H9 (cell line): Measurements from ENCODE around the gene NSD1. TPM values are rescaled to one million over a fixed set of nuclear protein-coding genes. Genes with fewer than 3 reads are reported as not detected.

Experiments used
- DNase-seq: peaks from one replicate; pipeline ENCODE4 v3.0.0-alpha.2; 2017
- H2AFZ ChIP-seq: one replicate; pipeline ENCODE4 v1.6.1; 2013; ENCODE audit warnings: mild to moderate bottlenecking, low read length, control low read depth, moderate library complexity
- H2AK5ac ChIP-seq: 2 replicates; pipeline ENCODE4 v1.6.1; 2013; ENCODE audit warnings: low read length, control low read depth, mixed read lengths; ENCODE audit not compliant: insufficient read length
- H2BK120ac ChIP-seq: one replicate; pipeline ENCODE4 v1.6.1; 2013; ENCODE audit warnings: low read depth, mild to moderate bottlenecking, low read length, control low read depth, inconsistent platforms; ENCODE audit not compliant: poor library complexity, severe bottlenecking
- H2BK12ac ChIP-seq: 2 replicates; pipeline ENCODE4 v1.6.1; 2013; ENCODE audit warnings: low read length, control low read depth, mixed read lengths, low read depth; ENCODE audit not compliant: insufficient read length
- H2BK15ac ChIP-seq: 2 replicates; pipeline ENCODE4 v1.6.1; 2013; ENCODE audit warnings: low read depth, low read length, control low read depth
- H2BK20ac ChIP-seq: one replicate; pipeline ENCODE4 v1.6.1; 2013; ENCODE audit warnings: low read depth, mild to moderate bottlenecking, low read length, control low read depth, inconsistent platforms; ENCODE audit not compliant: poor library complexity, severe bottlenecking
- H2BK5ac ChIP-seq: 2 replicates; pipeline ENCODE4 v1.6.1; 2013; ENCODE audit warnings: low read length, control low read depth, mixed read lengths; ENCODE audit not compliant: insufficient read length
- H3K14ac ChIP-seq: 2 replicates; pipeline ENCODE4 v1.6.1; 2013; ENCODE audit warnings: low read length, control low read depth; ENCODE audit not compliant: insufficient read depth
- H3K18ac ChIP-seq: 2 replicates; pipeline ENCODE4 v1.6.1; 2013; ENCODE audit warnings: low read depth, mild to moderate bottlenecking, mixed read lengths, low read length, control low read depth; ENCODE audit not compliant: insufficient read length
- H3K23ac ChIP-seq: 2 replicates; pipeline ENCODE4 v1.6.1; 2013; ENCODE audit warnings: low read length, control low read depth, mixed read lengths, low read depth; ENCODE audit not compliant: insufficient read length
- H3K23me2 ChIP-seq: 2 replicates; pipeline ENCODE4 v1.6.1; 2013; ENCODE audit warnings: low read depth, mild to moderate bottlenecking, mixed read lengths, low read length, control low read depth; ENCODE audit not compliant: insufficient read length, poor library complexity, severe bottlenecking
- H3K27ac ChIP-seq: 2 replicates; pipeline ENCODE4 v1.5.1; 2013; ENCODE audit warnings: low read length, control low read depth, mixed read lengths, low read depth; ENCODE audit not compliant: insufficient read length
- H3K27me3 ChIP-seq: 2 replicates; pipeline ENCODE4 v1.6.1; 2013; ENCODE audit warnings: low read length, control low read depth, inconsistent platforms; ENCODE audit not compliant: insufficient read depth
- H3K4ac ChIP-seq: 2 replicates; pipeline ENCODE4 v1.6.1; 2013; ENCODE audit warnings: low read depth, mild to moderate bottlenecking, control low read depth, inconsistent platforms, low read length, moderate library complexity
- H3K4me1 ChIP-seq: 2 replicates; pipeline ENCODE4 v1.6.1; 2013; ENCODE audit warnings: low read length, control low read depth, inconsistent platforms; ENCODE audit not compliant: insufficient read depth
- H3K4me2 ChIP-seq: 2 replicates; pipeline ENCODE4 v1.6.1; 2013; ENCODE audit warnings: low read length, control low read depth, mixed read lengths; ENCODE audit not compliant: insufficient read length, insufficient read depth
- H3K56ac ChIP-seq: 2 replicates; pipeline ENCODE4 v1.6.1; 2013; ENCODE audit warnings: low read depth, mild to moderate bottlenecking, mixed read lengths, low read length, control low read depth; ENCODE audit not compliant: insufficient read length
- H3K79me1 ChIP-seq: 2 replicates; pipeline ENCODE4 v1.6.1; 2013; ENCODE audit warnings: low read depth, mild to moderate bottlenecking, moderate library complexity, low read length, control low read depth, inconsistent platforms; ENCODE audit not compliant: insufficient read depth, poor library complexity, severe bottlenecking
- H3K79me2 ChIP-seq: 2 replicates; pipeline ENCODE4 v1.6.1; 2013; ENCODE audit warnings: low read length, control low read depth, inconsistent platforms; ENCODE audit not compliant: insufficient read depth
- H3K9ac ChIP-seq: 2 replicates; pipeline ENCODE4 v1.6.1; 2013; ENCODE audit warnings: low read length, control low read depth, mixed read lengths; ENCODE audit not compliant: insufficient read length; ENCODE audit errors: extremely low read depth
- H3K9me3 ChIP-seq: one replicate; pipeline ENCODE4 v1.6.1; 2013; ENCODE audit warnings: low read depth, low read length, inconsistent platforms; ENCODE audit not compliant: control insufficient read depth
- H3T11ph ChIP-seq: one replicate; pipeline ENCODE4 v1.6.1; 2013; ENCODE audit warnings: mild to moderate bottlenecking, low read length, control low read depth, inconsistent platforms
- H4K20me1 ChIP-seq: one replicate; pipeline ENCODE4 v1.6.1; 2013; ENCODE audit not compliant: control insufficient read depth, insufficient read length, insufficient read depth
- H4K5ac ChIP-seq: 2 replicates; pipeline ENCODE4 v1.6.1; 2013; ENCODE audit warnings: low read depth, mild to moderate bottlenecking, mixed read lengths, low read length, control low read depth; ENCODE audit not compliant: insufficient read length
- H4K8ac ChIP-seq: replicated peaks from 2 replicates; pipeline ENCODE4 v1.6.1; 2013; ENCODE audit warnings: low read length, control low read depth, mixed read lengths, low read depth; ENCODE audit not compliant: insufficient read length
- H4K91ac ChIP-seq: 2 replicates; pipeline ENCODE4 v1.6.1; 2013; ENCODE audit warnings: low read depth, mild to moderate bottlenecking, moderate library complexity, mixed read lengths, low read length, control low read depth; ENCODE audit not compliant: insufficient read length
- H3K27ac Mint-ChIP-seq, 3 experiments: 2 replicates in 2 of 3; 3 replicates in 1 of 3; pipeline ENCODE4 v1.8.0; 2020 to 2021; ENCODE audit warnings: mixed read lengths in 3 of 3, mild to moderate bottlenecking in 1 of 3, moderate library complexity in 1 of 3
- H3K27me3 Mint-ChIP-seq: 2 replicates; pipeline ENCODE4 v1.8.0; 2021; ENCODE audit warnings: low read depth, mild to moderate bottlenecking, moderate library complexity, mixed read lengths
- H3K36me3 Mint-ChIP-seq, 3 experiments: 2 replicates in 2 of 3; 3 replicates in 1 of 3; pipeline ENCODE4 v1.8.0; 2020 to 2021; ENCODE audit warnings: low read depth in 3 of 3, mixed read lengths in 3 of 3; ENCODE audit not compliant: insufficient read depth in 1 of 3
- H3K4me1 Mint-ChIP-seq, 2 experiments: 2 replicates each; pipeline ENCODE4 v1.8.0; 2020; ENCODE audit warnings: mixed read lengths in 2 of 2
- H3K4me3 Mint-ChIP-seq, 2 experiments: 2 replicates in 1 of 2; 3 replicates in 1 of 2; pipeline ENCODE4 v1.8.0; 2020 to 2021; ENCODE audit warnings: mild to moderate bottlenecking in 2 of 2, mixed read lengths in 2 of 2, moderate library complexity in 1 of 2
- H3K9me3 Mint-ChIP-seq, 2 experiments: 2 replicates in 1 of 2; 3 replicates in 1 of 2; pipeline ENCODE4 v1.8.0; 2020; ENCODE audit warnings: mild to moderate bottlenecking in 2 of 2, mixed read lengths in 2 of 2, moderate library complexity in 1 of 2
- WGBS: extraction: QIAGEN DNeasy Blood & Tissue Kit; methylation state at CpG from one replicate; pipeline ENCODE4 v1.1.7; 2013; ENCODE audit warnings: missing lambda C conversion rate, low lambda C conversion rate, mixed read lengths; ENCODE audit not compliant: insufficient read length; ENCODE audit errors: extremely low coverage; 5-methylcytosine and 5-hydroxymethylcytosine counted together
- total RNA-seq: library from RNA; stranded (reverse); gene quantifications from 2 replicates; pipeline ENCODE4 v1.2.1, GENCODE V29; 2021
- TF ChIP-seq, protein P1 (sequence below): fragments of 200-600 bp; sonication (generic); conservative IDR thresholded peaks from 3 replicates; pipeline ENCODE4 v1.8.0; 2021; ENCODE audit warnings: antibody characterized with exemption, mild to moderate bottlenecking

NSD1 gene
- total RNA-seq, 1 experiment from 2014 or later = 213 TPM

DNA sequence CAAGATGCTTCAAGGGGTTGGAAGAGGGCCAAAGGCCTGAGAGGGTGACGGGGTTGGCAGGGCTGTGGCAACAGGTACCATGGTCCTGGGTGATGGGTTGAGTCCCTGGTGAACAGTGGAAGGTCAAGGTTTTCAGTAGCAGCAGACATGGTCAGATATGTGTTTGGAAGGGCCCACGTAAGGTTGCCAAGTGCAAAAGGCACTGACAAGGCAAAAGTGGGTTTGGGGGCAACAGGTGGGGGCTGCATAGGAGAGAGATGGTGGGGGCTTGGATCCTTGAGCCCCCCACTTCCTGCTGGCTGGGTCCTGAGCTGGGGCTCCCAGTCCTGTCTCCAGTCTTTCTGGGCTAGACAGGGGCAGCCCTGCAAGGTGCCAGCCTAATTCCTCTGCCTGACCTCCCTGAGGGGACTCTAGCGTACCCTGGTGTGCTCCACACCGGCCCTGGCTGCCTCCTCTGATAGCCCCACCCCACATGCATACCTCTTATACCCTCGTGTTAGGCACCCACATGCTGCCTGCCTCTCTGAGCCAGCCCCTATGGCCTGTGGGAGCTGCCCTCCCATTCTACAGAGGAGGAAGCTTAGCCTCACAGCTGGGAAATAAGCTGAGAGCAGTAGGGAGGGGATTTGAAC, 20.9 kb upstream of the NSD1 start:
- Histone ChIP-seq H3K18ac (no peak overlapping the region), H3K4me1 (no peaks in the 10 kb centered on the region), H3K4me2 (no peak overlapping the region), H3K27me3 (no peaks in the 10 kb centered on the region), H2AFZ (no peak overlapping the region), H2BK20ac (no peak overlapping the region), H2BK15ac (no peak overlapping the region), H3K9me3 (no peaks in the 10 kb centered on the region), H3K79me1 (no peaks in the 10 kb centered on the region), H3K4ac (no peak overlapping the region), H2BK120ac (no peak overlapping the region), H3K27ac (no peak overlapping the region), H4K5ac (no peak overlapping the region), H3K23me2 (no peaks in the 10 kb centered on the region), H3T11ph (no peak overlapping the region), H4K8ac (no peak overlapping the region), H2BK12ac (no peak overlapping the region), H3K9ac (no peak overlapping the region), H4K91ac (no peak overlapping the region), H3K14ac (no peak overlapping the region), H2AK5ac (no peak overlapping the region), H3K79me2 (no peaks in the 10 kb centered on the region), H3K56ac (no peak overlapping the region), H2BK5ac (no peak overlapping the region), H3K23ac (no peak overlapping the region), H4K20me1 (no peaks in the 10 kb centered on the region)
- TF ChIP-seq, protein P1, sequence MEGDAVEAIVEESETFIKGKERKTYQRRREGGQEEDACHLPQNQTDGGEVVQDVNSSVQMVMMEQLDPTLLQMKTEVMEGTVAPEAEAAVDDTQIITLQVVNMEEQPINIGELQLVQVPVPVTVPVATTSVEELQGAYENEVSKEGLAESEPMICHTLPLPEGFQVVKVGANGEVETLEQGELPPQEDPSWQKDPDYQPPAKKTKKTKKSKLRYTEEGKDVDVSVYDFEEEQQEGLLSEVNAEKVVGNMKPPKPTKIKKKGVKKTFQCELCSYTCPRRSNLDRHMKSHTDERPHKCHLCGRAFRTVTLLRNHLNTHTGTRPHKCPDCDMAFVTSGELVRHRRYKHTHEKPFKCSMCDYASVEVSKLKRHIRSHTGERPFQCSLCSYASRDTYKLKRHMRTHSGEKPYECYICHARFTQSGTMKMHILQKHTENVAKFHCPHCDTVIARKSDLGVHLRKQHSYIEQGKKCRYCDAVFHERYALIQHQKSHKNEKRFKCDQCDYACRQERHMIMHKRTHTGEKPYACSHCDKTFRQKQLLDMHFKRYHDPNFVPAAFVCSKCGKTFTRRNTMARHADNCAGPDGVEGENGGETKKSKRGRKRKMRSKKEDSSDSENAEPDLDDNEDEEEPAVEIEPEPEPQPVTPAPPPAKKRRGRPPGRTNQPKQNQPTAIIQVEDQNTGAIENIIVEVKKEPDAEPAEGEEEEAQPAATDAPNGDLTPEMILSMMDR = no peak
- H3K4me3 Mint-ChIP-seq = no peak overlapping the region; a peak in 1 of 5 replicates
- H3K27ac Mint-ChIP-seq = no peak overlapping the region
- no peak for DNase-seq
- no peaks in the 10 kb centered on the region for H3K9me3 Mint-ChIP-seq
- H3K36me3 Mint-ChIP-seq = peaks cover 0 to 2% (median 0%) of the 10 kb centered on the region in 3 experiments; a peak in 1 of 7 replicates
- no CpG with 5 or more reads among the region's 5 CpGs for WGBS
- peaks cover 15 to 17% of the 10 kb centered on the region in 2 experiments for H3K4me1 Mint-ChIP-seq
- H3K27me3 Mint-ChIP-seq = peaks cover 5% of the 10 kb centered on the region; the same call in 1 of the 2 replicates
